Lung (tissue), 12 donors: ENCODE data around the gene PTTG1IP. TPM values are rescaled to one million over a fixed set of nuclear protein-coding genes. Genes with fewer than 3 reads are reported as not detected.

Experiments used
- ATAC-seq: fragments of 200-7000 bp; cut with Tn5 transposase; one replicate; pipeline ENCODE4 v1.9.1; 2020; ENCODE audit warnings: moderate number of reproducible peaks; ENCODE audit not compliant: insufficient read depth, low FRiP score
- DNase-seq, 3 donors: peaks; one replicate each; pipeline ENCODE4 v3.0.0-alpha.2; 2013 to 2017
- H3K27ac ChIP-seq, 2 donors: one replicate each; pipeline ENCODE4 v1.5.1; 2013; ENCODE audit warnings: mild to moderate bottlenecking in 2 of 2, moderate library complexity in 2 of 2, control low read depth in 1 of 2, inconsistent platforms in 1 of 2, low read depth in 1 of 2, low read length in 1 of 2
- H3K27me3 ChIP-seq, 3 donors: one replicate each; pipeline ENCODE4 v1.5.1; 2013; ENCODE audit warnings: low read length in 2 of 3; ENCODE audit not compliant: control insufficient read depth in 3 of 3, insufficient read depth in 3 of 3
- H3K36me3 ChIP-seq, 4 donors: one replicate each; pipeline ENCODE4 v1.5.1; 2013; ENCODE audit warnings: low read length in 4 of 4, mild to moderate bottlenecking in 1 of 4, moderate library complexity in 1 of 4; ENCODE audit not compliant: control insufficient read depth in 4 of 4, insufficient read depth in 4 of 4
- H3K4me1 ChIP-seq, 5 donors: one replicate each; pipeline ENCODE4 v1.5.1; 2013; ENCODE audit warnings: low read length in 5 of 5, mild to moderate bottlenecking in 2 of 5, moderate library complexity in 1 of 5; ENCODE audit not compliant: control insufficient read depth in 5 of 5, insufficient read depth in 5 of 5
- H3K4me3 ChIP-seq: one replicate; pipeline ENCODE4 v1.5.1; 2013; ENCODE audit warnings: mild to moderate bottlenecking, control low read depth, moderate library complexity
- H3K9ac ChIP-seq, 2 donors: one replicate each; pipeline ENCODE4 v1.5.1; 2013; ENCODE audit warnings: low read length in 2 of 2, control low read depth in 1 of 2; ENCODE audit not compliant: insufficient read depth in 1 of 2
- H3K9me3 ChIP-seq, 4 donors: one replicate each; pipeline ENCODE4 v1.5.1; 2013; ENCODE audit warnings: low read length in 3 of 4, mild to moderate bottlenecking in 1 of 4, moderate library complexity in 1 of 4; ENCODE audit not compliant: control insufficient read depth in 4 of 4, insufficient read depth in 3 of 4
- WGBS, 2 donors: extraction: QIAGEN DNeasy Blood & Tissue Kit; methylation state at CpG; one replicate each; pipeline ENCODE4 v1.1.7; 2013; 5-methylcytosine and 5-hydroxymethylcytosine counted together
- polyA plus RNA-seq, 2 donors: library from polyadenylated mRNA; stranded (reverse); fragments of 200-250 nt; gene quantifications; one replicate each; pipeline ENCODE4 v1.2.1, GENCODE V29; 2013
- total RNA-seq, 2 donors: library from RNA; depleted of rRNA in 1 of 2; stranded (reverse); fragments of >200 nt in 1 of 2; gene quantifications; one replicate each; pipeline ENCODE4 v1.2.1, GENCODE V29; 2014 to 2021
- TF ChIP-seq, protein P1 (sequence below): IDR thresholded peaks from 2 replicates; pipeline ENCODE4 v1.5.1; 2012; ENCODE audit warnings: mild to moderate bottlenecking; ENCODE audit errors: control extremely low read depth, extremely low read depth
- donor health status: control.
- donor health status: control.
- donor health status: Bipolar disorder and iron deficiency.
- donor health status: healthy.
- donor health status: DM: yes; HTN: yes; CAD: no.

The PTTG1IP gene
- total and polyA plus RNA-seq, 4 donors = 139 to 247 (median 226) TPM

DNA sequence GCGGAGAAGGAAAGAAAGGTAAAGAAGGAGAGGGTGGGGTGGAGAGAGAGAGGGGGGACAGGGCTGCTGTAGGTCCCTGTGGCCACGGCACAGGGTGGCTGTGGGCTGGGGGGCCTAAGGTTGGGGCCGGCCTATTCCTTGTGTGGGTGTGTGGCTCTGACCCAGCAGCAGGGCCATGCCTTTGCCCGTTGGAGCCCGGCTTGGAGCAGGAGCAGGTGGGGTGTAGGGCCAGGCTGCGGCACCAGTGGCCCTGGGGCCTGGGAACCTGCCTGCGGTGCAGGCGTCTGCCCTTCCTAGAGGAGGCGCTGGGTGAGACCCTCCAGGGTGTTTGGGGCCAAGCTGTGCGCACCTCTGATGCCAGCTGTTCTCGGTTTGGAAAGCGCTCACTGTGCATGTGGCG is 36.0 kb downstream of the PTTG1IP start:
- 92 to 95% methylated on average over 12 to 13 of the region's 13 CpGs for WGBS, 2 donors
- H3K4me3 ChIP-seq = no peak overlapping the region
- TF ChIP-seq, protein P1, sequence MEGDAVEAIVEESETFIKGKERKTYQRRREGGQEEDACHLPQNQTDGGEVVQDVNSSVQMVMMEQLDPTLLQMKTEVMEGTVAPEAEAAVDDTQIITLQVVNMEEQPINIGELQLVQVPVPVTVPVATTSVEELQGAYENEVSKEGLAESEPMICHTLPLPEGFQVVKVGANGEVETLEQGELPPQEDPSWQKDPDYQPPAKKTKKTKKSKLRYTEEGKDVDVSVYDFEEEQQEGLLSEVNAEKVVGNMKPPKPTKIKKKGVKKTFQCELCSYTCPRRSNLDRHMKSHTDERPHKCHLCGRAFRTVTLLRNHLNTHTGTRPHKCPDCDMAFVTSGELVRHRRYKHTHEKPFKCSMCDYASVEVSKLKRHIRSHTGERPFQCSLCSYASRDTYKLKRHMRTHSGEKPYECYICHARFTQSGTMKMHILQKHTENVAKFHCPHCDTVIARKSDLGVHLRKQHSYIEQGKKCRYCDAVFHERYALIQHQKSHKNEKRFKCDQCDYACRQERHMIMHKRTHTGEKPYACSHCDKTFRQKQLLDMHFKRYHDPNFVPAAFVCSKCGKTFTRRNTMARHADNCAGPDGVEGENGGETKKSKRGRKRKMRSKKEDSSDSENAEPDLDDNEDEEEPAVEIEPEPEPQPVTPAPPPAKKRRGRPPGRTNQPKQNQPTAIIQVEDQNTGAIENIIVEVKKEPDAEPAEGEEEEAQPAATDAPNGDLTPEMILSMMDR = no peak
- no peaks in the 10 kb centered on the region for H3K36me3 ChIP-seq
- no peak overlapping the region for H3K9ac ChIP-seq
- H3K27ac ChIP-seq = no peak overlapping the region
- DNase-seq (no peak), ATAC-seq (no peak)
- H3K27me3 ChIP-seq = no peaks in the 10 kb centered on the region
- H3K9me3 ChIP-seq = peaks cover 0 to 2% (median 0%) of the 10 kb centered on the region in 4 donors
- peaks cover 0 to 6% (median 4%) of the 10 kb centered on the region in 5 donors for H3K4me1 ChIP-seq

DNA sequence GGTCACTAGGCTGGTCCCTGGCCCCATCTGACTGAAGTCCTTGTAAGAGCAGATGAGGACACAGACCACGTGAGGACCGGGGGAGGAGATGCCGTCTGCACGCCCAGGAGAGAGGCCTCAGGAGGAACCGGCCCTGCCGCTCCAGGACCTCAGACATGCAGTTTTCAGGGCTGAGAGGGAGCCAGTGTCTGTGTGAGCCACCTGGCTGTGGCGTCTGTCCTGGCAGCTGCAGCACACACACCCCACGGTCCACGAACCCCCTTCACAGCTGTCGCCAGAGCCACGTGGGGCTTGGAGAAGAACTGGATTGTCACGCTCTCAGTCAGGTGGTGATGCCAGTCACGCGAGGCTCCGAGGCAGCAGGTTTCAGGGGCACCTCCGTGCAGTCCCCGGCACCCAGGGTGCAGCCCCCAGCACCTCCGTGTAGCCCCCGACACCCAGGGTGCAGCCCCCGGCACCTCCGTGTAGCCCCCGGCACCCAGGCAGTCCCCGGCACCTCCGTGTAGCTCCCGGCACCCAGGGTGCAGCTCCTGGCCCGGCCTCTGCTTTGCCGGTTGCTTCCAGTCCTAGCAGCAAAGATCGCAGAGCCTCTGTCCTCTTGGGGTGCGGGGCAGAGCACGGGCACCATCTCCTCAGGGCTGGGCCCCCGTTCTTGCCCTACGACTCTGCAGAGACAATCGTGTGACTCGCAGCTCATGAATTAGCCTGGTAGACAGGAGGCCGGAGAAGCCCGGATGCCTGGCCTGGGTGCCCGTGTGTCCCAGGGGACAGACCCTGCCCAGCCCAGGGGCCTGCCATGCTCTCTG is 36.6 kb downstream of the PTTG1IP start:
- ATAC-seq = no peak
- peaks cover 0 to 6% (median 4%) of the 10 kb centered on the region in 5 donors for H3K4me1 ChIP-seq
- H3K4me3 ChIP-seq = no peak overlapping the region
- WGBS, 2 donors = 73 to 82% methylated on average over 37 of the region's 37 CpGs
- H3K9me3 ChIP-seq = no peaks in the 10 kb centered on the region
- peak; percentile 30 to 63 (median 46) for DNase-seq
- TF ChIP-seq, protein P1 = no peak
- H3K27ac ChIP-seq = no peak overlapping the region
- H3K36me3 ChIP-seq = no peaks in the 10 kb centered on the region
- H3K9ac ChIP-seq = no peak overlapping the region
- H3K27me3 ChIP-seq = no peaks in the 10 kb centered on the region

DNA sequence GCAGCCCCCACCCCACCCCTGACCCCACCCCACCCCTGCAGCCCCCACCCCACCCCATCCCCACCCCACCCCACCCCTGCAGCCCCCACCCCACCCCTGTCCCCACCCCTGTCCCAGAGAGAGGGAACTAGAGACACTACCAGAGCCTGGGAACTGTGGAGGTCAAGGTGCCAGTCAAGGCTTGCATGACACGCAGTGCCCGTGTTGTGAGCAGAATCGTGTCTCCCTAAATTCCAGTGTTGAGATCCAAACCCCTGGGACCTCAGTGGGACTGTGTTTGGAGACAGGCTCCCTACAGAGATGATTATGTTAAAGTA is 37.2 kb downstream of the PTTG1IP start:
- WGBS, 2 donors = 46 to 91% methylated on average over 3 of the region's 3 CpGs
- H3K4me1 ChIP-seq = peaks cover 0 to 6% (median 4%) of the 10 kb centered on the region in 5 donors
- H3K27ac ChIP-seq = no peak overlapping the region
- ATAC-seq (no peak), DNase-seq (no peak)
- no peak overlapping the region for H3K9ac ChIP-seq
- no peak overlapping the region for H3K4me3 ChIP-seq
- no peaks in the 10 kb centered on the region for H3K27me3 ChIP-seq
- no peaks in the 10 kb centered on the region for H3K36me3 ChIP-seq
- TF ChIP-seq, protein P1 = no peak
- no peaks in the 10 kb centered on the region for H3K9me3 ChIP-seq

DNA sequence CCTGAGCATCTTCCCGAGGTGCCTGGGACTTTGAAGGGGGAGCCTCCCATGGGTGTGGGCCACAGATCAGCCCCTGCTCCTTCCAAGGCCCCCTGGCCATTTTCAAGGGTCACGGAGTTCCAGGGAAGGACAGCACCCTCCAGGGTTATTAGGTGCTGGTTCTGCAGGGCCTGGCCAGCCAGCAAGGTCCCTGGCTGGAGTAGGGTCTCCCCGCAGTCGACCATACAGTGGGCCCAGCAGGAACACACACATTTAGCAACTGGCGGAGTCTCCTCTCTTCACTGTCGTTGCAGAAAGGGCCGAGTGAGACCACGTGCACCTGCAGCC is 37.9 kb downstream of the PTTG1IP start:
- Histone ChIP-seq H3K27ac (no peak overlapping the region), H3K9ac (no peak overlapping the region), H3K4me1 (peaks cover 0 to 8% (median 4%) of the 10 kb centered on the region in 5 donors), H3K27me3 (no peaks in the 10 kb centered on the region), H3K36me3 (no peaks in the 10 kb centered on the region), H3K4me3 (no peak overlapping the region), H3K9me3 (no peaks in the 10 kb centered on the region)
- 72 to 87% methylated on average over 8 of the region's 8 CpGs for WGBS, 2 donors
- TF ChIP-seq, protein P1 = no peak
- DNase-seq = no peak
- no peak for ATAC-seq
